Measurements from ENCODE around the gene EEF1AKMT2. TPM values are rescaled to one million over a fixed set of nuclear protein-coding genes. Genes with fewer than 3 reads are reported as not detected.

The EEF1AKMT2 gene
- total RNA-seq (2022) (13.0 and 13.2 TPM in 2 replicates), Bru-seq, nascent RNA (percentile 84 among the genes with signal in this experiment), BruChase-seq, experiment 1, labeled RNA remaining after a 6-hour chase (percentile 94 among the genes with signal in this experiment), BruChase-seq, experiment 2, labeled RNA remaining after a 2-hour chase (percentile 91 among the genes with signal in this experiment)
- long read RNA-seq, partial matches to known transcripts, result 1 of 17 reads
- long read RNA-seq, other reads (novel, unspliced or antisense), result 7 of 17 reads

GRCh38 chr10:124791547-124792348, at the start of gene EEF1AKMT2:
Gene EEF1AKMT2 (minus strand): TSS chr10:124791887. CDS start chr10:124791833, 54 bp downstream.
- intact Hi-C loops (cut with micrococcal nuclease; ENCODE audit: unreplicated experiment), result loop anchor here (2.0 kb wide), 1 partner anchor 73 kb away; no protein-coding TSS in a partner anchor
- DNase-seq, result peak; percentile 85
- CTCF ChIA-PET, result interaction anchor here (0.5 to 0.9 kb wide), 2 partner anchors 50 to 1290 kb away, joined by 3 to 6 read pairs; no protein-coding TSS in a partner anchor
- BruUV-seq (replicated peaks), result no TSS peak
- Mint-ChIP-seq H3K4me1 (ENCODE audit: low read depth, unreplicated experiment) (peaks cover 6% of the 10 kb centered on the region), H3K27me3 (ENCODE audit: unreplicated experiment) (peaks cover 11% of the 10 kb centered on the region), H3K9me3 (ENCODE audit: low read depth, unreplicated experiment) (no peaks in the 10 kb centered on the region), H3K4me3 (ENCODE audit: low read depth, unreplicated experiment) (peak within 1 kb of the TSS; percentile 99), H3K27ac (ENCODE audit: unreplicated experiment) (peak within 1 kb of the TSS; percentile 37), H3K36me3 (ENCODE audit: insufficient read depth, unreplicated experiment) (peaks cover 24% of the 10 kb centered on the region)
- TF ChIP-seq CTCF (IDR thresholded peaks at IDR 0.05; ENCODE audit: unreplicated experiment), result no peak

- H3K4me3 Mint-ChIP-seq (ENCODE audit: low read depth, unreplicated experiment), result no peak overlapping the region
- no peaks in the 10 kb centered on the region for H3K9me3 Mint-ChIP-seq (ENCODE audit: low read depth, unreplicated experiment)
- intact Hi-C loops (cut with micrococcal nuclease; ENCODE audit: unreplicated experiment), result no loop called here
- CTCF ChIA-PET, result no interaction called here
- H3K36me3 Mint-ChIP-seq (ENCODE audit: insufficient read depth, unreplicated experiment), result no peaks in the 10 kb centered on the region
- TF ChIP-seq CTCF (IDR thresholded peaks at IDR 0.05; ENCODE audit: unreplicated experiment), result no peak
- no TSS peak for BruUV-seq (replicated peaks)
- H3K27ac Mint-ChIP-seq (ENCODE audit: unreplicated experiment), result no peak overlapping the region
- no peaks in the 10 kb centered on the region for H3K27me3 Mint-ChIP-seq (ENCODE audit: unreplicated experiment)
- no peak for DNase-seq
- no peaks in the 10 kb centered on the region for H3K4me1 Mint-ChIP-seq (ENCODE audit: low read depth, unreplicated experiment)
Measured at GRCh38 chr10:124837687-124838086, 46.0 kb upstream of the EEF1AKMT2 start.

- CTCF ChIA-PET, result no interaction called here
- Mint-ChIP-seq H3K4me1 (ENCODE audit: low read depth, unreplicated experiment) (no peaks in the 10 kb centered on the region), H3K36me3 (ENCODE audit: insufficient read depth, unreplicated experiment) (no peaks in the 10 kb centered on the region), H3K27me3 (ENCODE audit: unreplicated experiment) (no peaks in the 10 kb centered on the region), H3K4me3 (ENCODE audit: low read depth, unreplicated experiment) (no peak overlapping the region), H3K9me3 (ENCODE audit: low read depth, unreplicated experiment) (no peaks in the 10 kb centered on the region), H3K27ac (ENCODE audit: unreplicated experiment) (no peak overlapping the region)
- intact Hi-C loops (cut with micrococcal nuclease; ENCODE audit: unreplicated experiment), result no loop called here
- BruUV-seq (replicated peaks), result no TSS peak
- DNase-seq, result no peak
- TF ChIP-seq CTCF (IDR thresholded peaks at IDR 0.05; ENCODE audit: unreplicated experiment), result no peak
Measured at GRCh38 chr10:124831116-124831515, 39.4 kb upstream of the EEF1AKMT2 start.

- no peak overlapping the region for H3K27ac Mint-ChIP-seq (ENCODE audit: unreplicated experiment)
- no peak for DNase-seq
- CTCF ChIA-PET, result no interaction called here
- no peaks in the 10 kb centered on the region for H3K27me3 Mint-ChIP-seq (ENCODE audit: unreplicated experiment)
- BruUV-seq (replicated peaks), result no TSS peak
- H3K9me3 Mint-ChIP-seq (ENCODE audit: low read depth, unreplicated experiment), result no peaks in the 10 kb centered on the region
- intact Hi-C loops (cut with micrococcal nuclease; ENCODE audit: unreplicated experiment), result no loop called here
- TF ChIP-seq CTCF (IDR thresholded peaks at IDR 0.05; ENCODE audit: unreplicated experiment), result no peak
- H3K36me3 Mint-ChIP-seq (ENCODE audit: insufficient read depth, unreplicated experiment), result no peaks in the 10 kb centered on the region
- no peaks in the 10 kb centered on the region for H3K4me1 Mint-ChIP-seq (ENCODE audit: low read depth, unreplicated experiment)
- no peak overlapping the region for H3K4me3 Mint-ChIP-seq (ENCODE audit: low read depth, unreplicated experiment)
Measured at GRCh38 chr10:124830445-124830844, 38.8 kb upstream of the EEF1AKMT2 start.
